ENCODE results near the gene FGFR2. TPM values are rescaled to one million over a fixed set of nuclear protein-coding genes. Genes with fewer than 3 reads are reported as not detected.
A peak's percentile ranks its signal among the peaks of the same experiment; 100 is the strongest.

Gene FGFR2
- 11.3 and 11.5 TPM in 2 replicates for polyA plus RNA-seq (2014; cell fraction: cytosol; rRNA removed)
- 12.0 and 20.8 TPM in 2 replicates for polyA plus RNA-seq (2014; cell fraction: nucleus; rRNA removed)

DNA sequence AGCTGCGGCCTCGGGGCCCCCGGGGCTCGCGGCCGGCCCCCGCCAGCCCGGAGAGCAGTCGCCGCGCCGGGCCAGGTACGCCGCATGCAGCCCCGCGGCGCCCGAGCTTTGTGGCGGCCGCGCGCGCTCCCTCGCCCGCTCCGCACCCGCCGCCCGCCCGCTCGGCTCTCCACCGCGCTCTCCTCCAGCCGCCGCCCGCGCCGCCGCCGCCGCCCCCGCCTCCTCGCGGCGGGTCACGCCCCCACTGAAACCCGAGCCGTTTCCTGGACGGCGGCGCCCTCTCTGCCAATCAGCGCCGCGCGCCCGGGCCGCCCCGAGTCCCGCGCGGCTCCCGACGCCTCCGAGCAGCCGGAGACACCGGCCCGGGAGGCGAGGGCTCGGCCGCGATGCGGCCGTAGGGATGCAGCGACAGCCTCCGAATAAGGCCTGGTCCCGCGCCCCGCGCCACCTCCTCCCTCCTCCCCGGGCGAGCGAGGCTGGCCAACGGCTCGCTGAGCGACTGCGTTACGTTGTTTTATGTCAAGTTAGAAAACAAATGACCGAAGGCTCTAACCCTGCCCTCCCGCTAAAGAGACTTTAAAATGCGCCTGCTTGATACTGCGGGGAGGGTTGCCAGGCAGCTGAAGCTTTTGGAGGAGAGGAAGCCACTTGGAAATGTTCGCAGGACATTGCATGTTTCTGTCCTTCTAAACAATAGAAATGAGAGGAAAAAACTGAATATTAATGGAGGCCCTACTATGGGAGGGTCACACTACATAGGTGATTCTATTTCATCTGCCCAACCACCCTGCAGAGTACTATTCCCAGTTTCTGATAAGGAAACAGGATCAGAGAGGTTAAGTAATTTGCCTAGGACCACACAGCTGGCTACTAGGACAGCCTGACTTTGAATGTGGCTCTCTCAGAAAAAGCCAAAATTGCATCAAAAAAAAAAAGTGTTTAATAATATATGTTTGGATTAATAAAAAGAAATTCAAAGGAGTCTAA, at the start of gene FGFR2:
FGFR2 (minus strand) TSS at position 182 of the 987 bp plus-strand sequence. CDS start 4,627 bp downstream, outside the sequence.
- DNase-seq (ENCODE audit: low spot score) = peak; percentile 88

DNA sequence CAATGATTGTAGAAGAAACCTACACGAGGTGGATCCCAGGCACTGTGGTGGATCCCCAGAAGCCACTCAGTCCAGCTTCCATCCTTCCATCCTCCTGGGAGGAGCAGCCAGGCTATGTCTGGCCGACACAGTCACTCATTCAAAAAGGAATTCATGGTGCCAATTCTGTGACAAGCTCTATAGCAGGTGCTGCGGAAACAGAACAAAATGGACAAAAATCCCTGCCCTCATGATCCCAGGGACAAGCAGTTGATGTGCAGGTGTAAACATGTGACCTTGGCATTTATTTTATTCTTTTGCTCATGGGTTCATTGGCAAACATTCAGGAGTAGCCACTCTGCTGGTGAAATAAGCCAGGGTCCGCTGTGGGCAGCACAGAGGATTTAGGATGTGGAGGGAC, 49.2 kb upstream of the FGFR2 start:
- no peak for DNase-seq (ENCODE audit: low spot score)

- DNase-seq (ENCODE audit: low spot score) = no peak
Observed at GRCh38 chr10:121645696-121646095, 47.5 kb upstream of the FGFR2 start.

- peak; percentile 71 for DNase-seq (ENCODE audit: low spot score)
Observed at GRCh38 chr10:121644501-121644900, 46.3 kb upstream of the FGFR2 start.

DNA sequence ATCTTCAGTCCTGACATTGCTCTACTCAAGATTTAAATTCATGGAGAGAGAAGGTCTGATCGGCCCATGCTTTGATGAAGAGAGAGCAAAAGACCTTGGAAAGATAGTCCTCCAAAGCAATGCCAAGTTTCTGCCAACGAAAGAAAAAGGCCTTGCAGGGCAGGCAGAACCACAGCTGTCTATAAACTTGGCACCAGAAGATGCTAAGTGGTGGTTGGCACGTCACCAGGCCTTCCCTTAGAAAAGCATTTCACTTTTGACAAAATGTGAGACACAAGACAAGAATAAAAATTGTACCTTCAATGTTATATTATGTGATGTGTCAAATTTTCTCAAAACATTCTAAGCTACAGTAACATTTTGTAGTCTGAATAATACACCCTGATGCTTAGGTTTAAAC, 42.0 kb upstream of the FGFR2 start:
- DNase-seq (ENCODE audit: low spot score) = no peak

DNA sequence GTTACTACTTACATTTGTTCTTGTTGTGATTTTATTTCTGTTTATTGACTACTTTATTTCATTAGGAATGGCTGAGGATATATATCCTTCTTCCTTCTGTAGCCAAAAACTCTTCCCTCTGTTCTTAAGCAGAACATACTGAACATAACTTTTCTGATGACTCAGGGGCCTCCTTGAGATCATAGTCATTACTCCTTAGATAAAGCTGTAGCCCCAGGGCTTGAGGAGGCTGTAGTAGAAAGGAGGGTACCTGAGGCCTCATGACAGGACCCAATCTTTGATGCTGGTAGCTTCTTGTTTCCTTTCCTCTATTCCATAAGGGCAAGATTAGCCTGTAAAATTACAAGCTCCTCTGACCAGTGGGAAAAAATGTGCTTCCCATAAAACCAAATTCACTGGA, 41.2 kb upstream of the FGFR2 start:
- no peak for DNase-seq (ENCODE audit: low spot score)

GRCh38 chr10:121637437-121637836, 39.2 kb upstream of the FGFR2 start:
- no peak for DNase-seq (ENCODE audit: low spot score)

DNA sequence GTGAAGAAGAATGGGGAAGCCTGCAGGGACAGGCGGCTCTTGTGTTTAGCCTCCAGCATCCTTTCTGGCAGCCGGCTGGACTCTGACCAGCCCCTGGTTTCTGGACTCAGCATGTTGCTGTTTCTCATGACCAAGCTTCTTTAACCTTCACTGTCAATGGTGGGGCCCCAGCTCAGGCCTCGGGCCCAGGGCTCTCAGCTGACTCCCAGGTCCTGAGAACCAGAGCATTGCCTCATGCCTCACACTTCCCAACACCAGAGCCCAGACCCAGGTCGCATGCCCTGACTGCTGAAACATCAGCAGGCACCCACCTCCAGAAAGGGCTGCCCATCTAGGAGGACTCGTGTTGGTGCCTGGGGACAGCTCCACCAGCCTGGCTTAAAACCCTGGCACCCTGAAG, 34.8 kb upstream of the FGFR2 start:
- no peak for DNase-seq (ENCODE audit: low spot score)

DNA sequence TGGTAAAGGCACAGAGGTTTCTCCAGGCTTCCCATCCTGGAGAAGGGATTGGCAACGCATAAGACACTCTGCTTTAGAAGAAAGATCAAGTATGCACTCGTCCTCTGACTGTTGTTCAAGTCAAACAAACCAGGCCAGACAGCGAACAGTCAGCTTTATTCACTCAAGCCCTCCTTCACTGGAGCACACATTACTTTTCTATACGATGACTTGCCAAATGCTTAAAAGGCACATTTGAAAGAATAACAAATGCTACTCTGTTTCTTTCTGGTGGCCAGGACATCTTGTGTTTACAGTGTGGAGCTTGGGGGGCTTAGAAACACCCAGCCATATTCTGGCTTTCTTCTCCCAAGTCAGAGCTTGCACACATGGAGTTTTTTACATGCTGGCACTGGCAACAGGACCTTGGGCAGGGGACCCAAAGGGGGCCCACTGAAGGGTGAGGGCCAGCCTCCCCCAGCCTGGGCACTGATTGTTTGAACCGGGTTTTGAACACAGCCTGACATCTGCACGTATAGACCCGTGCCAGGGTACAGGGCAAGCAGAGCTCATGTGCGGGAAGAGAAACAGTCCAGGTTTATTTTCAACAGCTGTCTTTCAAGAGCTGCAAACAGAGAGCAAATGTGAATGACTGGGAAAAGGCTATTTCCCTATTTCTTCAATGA, 33.3 kb upstream of the FGFR2 start:
- no peak for DNase-seq (ENCODE audit: low spot score)

GRCh38 chr10:121628859-121629258, 30.6 kb upstream of the FGFR2 start:
- DNase-seq (ENCODE audit: low spot score) = no peak

DNA sequence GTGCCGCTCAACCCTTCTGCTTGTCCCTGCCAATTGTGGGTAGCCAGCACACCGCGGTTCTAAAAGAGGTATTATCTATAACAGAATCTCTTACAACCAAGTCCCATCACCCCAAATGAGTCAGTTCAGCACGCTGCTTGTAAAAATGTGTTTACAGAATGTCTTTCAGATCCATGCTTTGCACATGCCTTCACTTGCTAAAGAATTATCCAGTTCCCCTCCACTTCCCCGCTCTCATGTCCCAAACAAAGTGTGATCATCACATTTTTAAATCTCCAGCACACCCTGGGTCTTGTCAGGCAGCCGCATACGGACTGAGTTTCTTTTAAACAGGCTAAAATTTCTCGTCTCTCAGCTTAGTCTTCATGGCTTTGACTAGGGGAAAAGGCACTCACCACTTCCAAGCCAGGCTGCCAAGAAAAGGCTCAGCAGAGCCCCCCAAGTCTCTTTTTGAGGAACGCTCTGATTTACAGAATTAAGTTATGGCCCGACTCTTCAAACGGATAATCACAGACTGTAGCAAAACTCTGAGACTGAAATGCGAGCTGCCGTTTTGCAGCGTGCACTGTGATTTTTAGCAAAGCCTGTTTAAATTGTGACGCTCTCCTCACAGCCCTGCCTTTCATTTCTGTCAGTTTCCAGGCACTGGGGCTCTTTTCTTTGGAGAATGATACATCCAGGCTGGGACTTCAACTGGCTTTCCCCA, 29.8 kb upstream of the FGFR2 start:
- no peak for DNase-seq (ENCODE audit: low spot score)

GRCh38 chr10:121624836-121625486, 26.7 kb upstream of the FGFR2 start:
- DNase-seq (ENCODE audit: low spot score) = no peak

DNA sequence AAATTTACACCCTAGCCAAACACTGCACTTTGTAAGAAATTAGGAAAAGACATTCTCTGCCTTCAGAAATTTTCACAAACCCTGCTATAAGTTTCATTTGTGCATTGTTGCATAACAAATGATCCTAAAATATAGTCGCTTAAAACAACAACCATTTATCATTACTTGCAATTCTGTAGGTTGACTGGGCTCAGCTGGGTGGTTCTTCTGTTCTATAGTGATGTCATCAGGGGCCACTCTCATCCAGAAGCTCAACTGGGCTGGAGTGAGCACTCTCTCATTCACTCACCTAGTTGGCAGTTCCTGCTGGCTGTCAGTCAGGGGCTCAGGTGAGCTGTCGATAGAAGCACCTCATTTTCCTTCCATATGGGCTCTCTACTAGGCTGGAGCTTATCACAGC, 20.7 kb upstream of the FGFR2 start:
- no peak for DNase-seq (ENCODE audit: low spot score)

DNA sequence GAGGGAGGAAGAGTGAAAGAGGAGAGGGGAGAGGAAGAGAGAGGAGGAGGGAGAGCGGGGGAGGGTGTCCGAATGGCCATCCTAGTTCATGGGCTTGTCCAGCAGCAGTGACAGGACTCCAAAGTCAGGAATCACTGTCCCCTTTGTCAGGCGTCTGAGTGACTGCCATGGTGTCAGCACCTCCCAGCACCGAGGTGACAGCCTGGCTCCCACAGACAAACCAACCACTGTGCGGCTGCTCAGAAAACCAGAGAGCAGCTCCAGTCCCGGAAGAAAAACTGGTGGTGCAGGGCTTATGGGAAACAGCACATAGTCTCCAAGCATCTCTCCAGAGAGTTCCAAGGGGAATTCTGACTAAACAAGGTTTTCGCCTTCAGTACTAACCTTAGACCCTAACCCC, 18.9 kb upstream of the FGFR2 start:
- no peak for DNase-seq (ENCODE audit: low spot score)

GRCh38 chr10:121616291-121616690, 18.0 kb upstream of the FGFR2 start:
- no peak for DNase-seq (ENCODE audit: low spot score)

DNA sequence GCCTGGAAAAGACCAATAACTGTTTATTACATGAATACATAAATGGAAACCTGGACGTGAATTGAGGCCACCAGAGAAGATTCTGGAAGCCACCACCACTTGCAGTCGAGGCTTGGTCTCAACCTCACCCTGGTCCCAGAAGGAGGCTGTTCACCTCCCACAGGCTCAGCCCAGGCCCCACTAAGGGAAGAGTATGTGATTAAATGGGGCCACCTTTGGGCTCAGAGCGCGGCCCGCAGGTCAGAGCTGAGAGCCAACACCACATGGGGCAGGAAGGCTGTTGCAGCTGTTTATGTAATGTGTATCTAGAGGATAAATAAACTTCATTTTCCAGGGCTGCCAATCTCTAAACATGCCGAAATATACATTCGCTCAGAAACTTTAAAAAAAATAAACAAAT, 17.6 kb upstream of the FGFR2 start:
- DNase-seq (ENCODE audit: low spot score) = no peak

DNA sequence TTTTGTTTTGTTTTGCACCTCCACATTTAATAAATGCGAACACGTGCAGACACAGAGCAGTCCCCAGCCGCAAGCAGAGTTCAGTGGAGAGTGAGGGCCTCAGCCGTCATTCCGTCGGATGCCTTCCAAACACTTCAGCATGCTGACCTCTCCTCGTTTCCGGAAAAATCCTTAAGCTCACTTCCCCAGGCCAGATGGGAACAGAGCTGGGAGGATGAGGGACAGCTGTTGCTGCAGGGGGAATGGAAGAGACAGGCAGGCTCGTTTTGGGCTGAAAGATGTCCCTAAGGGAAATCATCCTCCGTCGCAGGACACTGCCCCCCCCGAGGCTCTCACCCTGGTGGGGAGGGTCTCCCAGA, 17.2 kb upstream of the FGFR2 start:
- no peak for DNase-seq (ENCODE audit: low spot score)

GRCh38 chr10:121614613-121615434, 16.6 kb upstream of the FGFR2 start:
- DNase-seq (ENCODE audit: low spot score) = no peak

DNA sequence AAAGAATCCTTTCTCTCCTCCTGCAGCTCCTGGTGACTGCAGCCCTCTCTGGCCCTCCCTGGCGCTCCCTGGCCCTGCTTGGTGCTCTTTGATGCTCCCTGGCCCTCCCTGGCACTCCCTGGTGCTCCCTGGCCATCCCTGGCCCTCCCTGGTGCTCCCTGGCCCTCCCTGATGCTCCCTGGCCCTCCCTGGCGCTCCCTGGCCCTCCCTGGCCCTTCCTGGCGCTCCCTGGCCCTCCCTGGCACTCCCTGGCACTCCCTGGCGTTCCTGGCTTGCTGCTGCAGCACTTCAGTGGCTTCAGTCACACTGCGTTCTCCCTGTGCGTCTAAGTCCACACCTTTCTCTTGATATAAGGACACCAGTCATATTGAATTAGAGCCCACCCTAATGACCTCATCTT, 15.2 kb upstream of the FGFR2 start:
- DNase-seq (ENCODE audit: low spot score) = no peak

GRCh38 chr10:121611393-121612159, 13.3 kb upstream of the FGFR2 start:
- no peak for DNase-seq (ENCODE audit: low spot score)

All from SK-N-DZ (cell line).